Neural cell (in vitro differentiated cells): ENCODE data around the gene CDRT15.

Experiments used
- CTCF ChIP-seq: fragments of 450-650 bp; IDR thresholded peaks from 2 replicates; pipeline ENCODE4 v1.5.1; 2014; ENCODE audit warnings: antibody characterized with exemption, mild to moderate bottlenecking, moderate library complexity; ENCODE audit not compliant: poor library complexity, severe bottlenecking
- EP300 ChIP-seq: fragments of 450-650 bp; conservative IDR thresholded peaks from 2 replicates; pipeline ENCODE4 v1.6.1; 2014; ENCODE audit warnings: antibody characterized with exemption, mild to moderate bottlenecking, moderate library complexity; ENCODE audit not compliant: poor library complexity, severe bottlenecking
- EZH2 ChIP-seq: fragments of 200-600, 300-800 bp; shearing (Covaris generic), sonication (generic); IDR thresholded peaks from 2 replicates; pipeline ENCODE4 v1.6.1; 2014; ENCODE audit warnings: antibody characterized with exemption, low read length, borderline replicate concordance, mild to moderate bottlenecking; ENCODE audit not compliant: insufficient read depth, poor library complexity, severe bottlenecking
- MXI1 ChIP-seq: fragments of 450-650 bp; conservative IDR thresholded peaks from 2 replicates; pipeline ENCODE4 v1.6.1; 2014; ENCODE audit warnings: antibody characterized with exemption, mild to moderate bottlenecking; ENCODE audit not compliant: poor library complexity, severe bottlenecking
- POLR2AphosphoS5 ChIP-seq: IDR thresholded peaks from 2 replicates; pipeline ENCODE4 v1.6.1; 2012
- RAD21 ChIP-seq: fragments of 450-650 bp; conservative IDR thresholded peaks from 2 replicates; pipeline ENCODE4 v1.6.1; 2014; ENCODE audit warnings: antibody characterized with exemption, mild to moderate bottlenecking, moderate library complexity
- REST ChIP-seq: IDR thresholded peaks from 2 replicates; pipeline ENCODE4 v1.6.1; 2012; ENCODE audit warnings: borderline replicate concordance
- SMC3 ChIP-seq: fragments of 450-650 bp; conservative IDR thresholded peaks from 2 replicates; pipeline ENCODE4 v1.6.1; 2014; ENCODE audit warnings: antibody characterized with exemption, mild to moderate bottlenecking, moderate library complexity; ENCODE audit not compliant: poor library complexity
- TAF1 ChIP-seq: IDR thresholded peaks from 2 replicates; pipeline ENCODE4 v1.6.1; 2012; ENCODE audit warnings: low read depth

GRCh38 chr17:14203388-14203787 is 33.3 kb downstream of the CDRT15 start:
- TF ChIP-seq CTCF (peak; percentile 45), EZH2 (no peak), EP300 (no peak), POLR2AphosphoS5 (no peak), MXI1 (no peak), REST (no peak), TAF1 (no peak), RAD21 (peak; percentile 25), SMC3 (no peak)
